ENCODE data around the gene DIO1.

DIO1 gene

DNA sequence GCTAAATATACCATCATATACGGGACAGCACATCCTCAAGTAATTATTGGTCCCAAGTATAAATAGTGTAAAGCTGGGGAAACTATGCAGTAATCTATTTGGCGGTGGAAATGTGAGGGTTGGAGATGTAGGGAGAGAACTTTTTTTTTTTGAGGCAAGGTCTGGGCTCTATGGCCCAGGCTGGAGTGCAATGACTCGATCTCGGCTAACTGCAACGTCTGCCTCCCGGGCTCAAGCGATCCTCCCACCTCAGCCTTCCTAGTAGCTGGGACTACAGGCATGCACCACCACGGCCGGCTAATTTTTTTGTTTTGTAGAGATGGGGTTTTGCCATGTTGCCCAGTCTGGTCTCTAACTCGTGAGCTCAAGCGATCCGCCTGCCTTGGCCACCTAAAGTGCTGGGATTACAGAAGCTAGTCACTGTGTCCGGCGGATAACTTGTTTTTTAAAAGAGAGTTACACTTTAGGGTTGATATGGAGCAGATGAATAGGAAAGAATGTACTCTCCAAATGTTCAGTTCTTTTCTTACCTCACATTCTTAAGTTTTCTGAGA lies 49.6 kb downstream of the DIO1 start:
- no peak for DNase-seq

DNA sequence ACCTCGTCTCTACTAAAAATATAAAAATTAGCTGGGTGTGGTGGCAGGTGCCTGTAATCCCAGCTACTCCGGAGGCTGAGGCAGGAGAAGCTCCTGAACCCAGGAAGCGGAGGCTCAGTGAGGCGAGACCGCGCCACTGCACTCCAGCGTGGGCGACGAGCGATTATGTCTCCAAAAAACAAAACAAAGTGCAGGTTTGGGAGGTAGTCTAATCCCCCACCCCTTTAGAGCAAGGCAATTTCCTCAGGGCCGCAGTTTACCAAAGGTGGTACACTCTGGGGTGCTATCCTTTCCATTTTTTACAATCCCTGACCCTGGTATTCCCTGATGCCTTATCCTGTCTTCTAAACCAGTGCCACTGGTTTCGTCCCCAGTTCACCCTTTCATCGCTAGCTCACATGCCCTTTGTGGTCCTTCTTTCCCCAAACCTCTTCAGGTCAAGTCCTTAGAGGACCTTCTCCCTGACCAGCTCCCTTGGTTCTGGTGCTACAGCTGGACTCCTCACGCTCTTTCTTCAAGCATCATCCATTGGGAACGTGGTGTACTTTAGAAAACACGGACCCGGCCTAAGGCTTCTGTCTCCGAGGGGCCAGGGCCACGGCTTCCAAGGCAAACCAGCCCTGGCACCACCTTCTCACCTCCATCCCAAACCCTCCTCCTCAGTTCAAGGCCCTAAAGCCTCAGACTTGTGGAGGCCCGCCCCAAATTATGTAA lies 50.6 kb downstream of the DIO1 start:
- DNase-seq = no peak

DNA sequence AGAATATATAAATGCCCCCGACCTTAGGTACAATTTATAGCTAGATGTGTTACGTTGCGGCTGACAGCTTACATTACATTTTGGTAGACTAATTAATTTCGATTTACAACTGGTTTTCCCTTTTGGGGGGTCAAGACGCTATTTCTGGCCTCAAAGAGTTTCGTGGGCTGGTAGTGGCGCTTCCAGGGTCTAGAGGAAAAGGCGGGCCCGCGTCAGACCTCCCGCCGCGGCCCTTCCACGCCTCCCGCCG lies 51.1 kb downstream of the DIO1 start:
- DNase-seq = no peak

DNA sequence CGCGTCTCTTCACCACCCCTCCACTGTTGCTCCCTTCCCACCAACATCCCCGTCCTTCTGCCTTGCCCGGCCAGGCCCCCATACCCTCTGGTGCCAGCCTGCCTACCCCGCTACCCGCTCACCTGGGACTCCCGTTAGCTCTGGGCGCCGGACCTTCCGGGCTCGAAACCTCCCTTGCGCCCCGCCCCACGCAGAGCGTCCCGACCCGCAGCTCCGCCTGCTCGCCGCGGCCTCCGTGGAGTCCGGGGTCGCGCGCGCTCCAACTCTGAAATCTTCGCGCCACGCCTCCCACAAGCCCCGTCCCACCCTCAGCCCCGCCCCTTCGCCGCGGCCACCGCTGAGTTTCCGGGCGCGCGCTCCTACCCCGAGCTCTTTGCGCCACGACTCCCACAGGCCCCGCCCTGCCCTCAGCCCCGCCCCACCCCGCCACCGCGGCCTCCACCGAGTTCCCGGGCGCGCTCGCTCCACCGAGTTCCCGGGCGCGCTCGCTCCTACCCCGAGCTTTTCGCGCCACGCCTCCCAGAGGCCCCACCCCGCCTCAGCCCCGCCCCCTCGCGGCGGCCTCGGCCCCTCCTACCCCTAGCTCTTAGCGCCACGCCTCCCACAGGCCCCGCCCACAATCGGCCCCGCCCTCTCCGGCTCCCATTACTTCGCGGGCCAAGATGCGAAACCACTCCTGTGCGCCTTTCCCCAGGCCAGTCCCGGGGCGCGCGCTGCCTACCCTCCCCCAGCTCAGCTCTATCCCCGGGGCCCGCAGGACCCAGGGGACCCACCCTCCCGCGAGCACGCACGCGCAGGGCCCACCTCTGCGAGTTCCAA lies 51.7 kb downstream of the DIO1 start, which contains the start of gene IFT25:
Gene IFT25 (minus strand): TSS at position 267 of the 819 bp plus-strand sequence. CDS start 5,617 bp downstream, outside the sequence.
- peak; percentile 85 to 92 for DNase-seq

DNA sequence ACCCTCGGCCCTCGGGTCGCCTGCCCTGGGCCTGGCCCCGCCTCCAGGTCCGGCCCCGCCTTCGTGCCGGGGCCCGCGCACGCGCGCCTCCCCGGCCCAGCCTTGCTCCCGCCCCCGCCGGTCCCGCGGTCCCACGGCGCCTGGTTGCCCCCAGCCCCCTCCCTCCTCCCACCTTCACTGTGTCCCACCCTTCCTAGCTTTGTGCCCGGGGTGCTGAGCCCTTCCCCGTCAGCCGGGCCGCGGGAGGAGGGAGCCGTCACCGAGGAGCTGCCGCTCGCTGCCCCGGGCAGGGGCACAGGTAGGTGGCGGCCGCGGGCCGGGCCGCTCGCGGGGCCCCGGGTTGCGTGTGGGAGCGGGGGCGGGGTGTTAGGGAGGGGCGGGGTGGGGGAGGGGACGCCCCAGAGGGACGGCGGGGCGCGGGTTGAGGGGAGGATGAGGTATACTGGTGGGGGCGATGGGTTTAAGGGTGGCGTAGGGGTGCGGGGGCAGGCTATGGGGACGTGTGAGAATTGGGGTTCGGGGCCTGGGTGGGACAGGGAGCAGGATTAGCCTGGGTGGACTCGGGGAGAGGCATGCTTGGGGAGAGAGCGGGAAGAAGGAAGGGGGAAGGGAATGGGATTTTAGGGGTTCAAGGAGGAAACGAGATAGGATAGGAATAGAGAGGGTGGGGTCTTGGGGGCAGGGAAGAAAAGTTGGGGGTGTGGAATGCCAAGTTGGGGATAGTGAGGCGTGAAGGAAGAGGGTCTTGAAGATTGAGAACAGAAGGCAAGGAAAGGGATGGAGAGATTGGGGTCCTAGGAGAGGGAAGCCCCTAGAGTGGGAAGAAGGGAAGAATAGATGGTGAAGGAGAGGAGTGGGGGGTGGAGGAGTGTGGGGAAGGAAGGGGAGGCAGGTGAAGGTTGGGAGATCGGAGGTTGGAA lies 52.5 kb downstream of the DIO1 start, which contains the start of gene LRRC42:
Gene LRRC42 (plus strand): TSS at position 99 of the 920 bp plus-strand sequence. CDS start 5,650 bp downstream, outside the sequence.
- DNase-seq = no peak

DNA sequence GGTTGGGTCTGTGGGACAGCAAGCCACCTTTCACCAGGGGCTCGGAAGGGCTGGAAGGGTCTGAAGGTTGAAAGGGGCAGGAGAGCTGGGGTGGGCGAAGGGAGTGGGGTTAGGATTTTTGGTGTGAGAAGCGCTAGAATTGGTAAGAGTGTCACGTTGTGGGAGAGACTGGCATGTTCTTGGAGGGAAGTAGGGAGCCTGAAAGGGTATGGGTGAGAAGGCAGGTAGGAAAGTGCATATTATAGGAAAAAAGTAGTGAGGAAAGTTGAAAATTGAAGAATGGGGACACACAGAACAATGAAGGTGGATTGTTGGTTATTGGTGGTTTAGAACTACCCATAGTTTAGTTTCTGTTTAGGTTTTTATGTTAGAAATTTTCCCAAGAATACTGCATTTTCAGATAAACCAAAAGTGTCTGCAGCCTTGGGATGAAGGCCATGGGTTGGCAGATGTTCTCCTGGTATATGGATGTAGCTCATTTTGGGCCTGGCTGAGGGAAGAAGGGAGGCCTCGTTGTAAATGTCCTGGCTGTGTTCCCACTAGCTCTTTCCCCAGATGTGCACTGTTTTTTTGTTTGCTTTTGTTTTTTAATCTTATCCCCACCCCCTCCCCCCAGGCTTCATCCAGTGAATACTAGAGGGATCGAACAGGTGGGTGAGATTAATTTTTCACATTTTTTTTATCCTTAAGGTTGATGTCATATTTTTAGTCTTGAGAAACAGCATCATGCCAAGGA lies 53.4 kb downstream of the DIO1 start:
- DNase-seq = no peak

DNA sequence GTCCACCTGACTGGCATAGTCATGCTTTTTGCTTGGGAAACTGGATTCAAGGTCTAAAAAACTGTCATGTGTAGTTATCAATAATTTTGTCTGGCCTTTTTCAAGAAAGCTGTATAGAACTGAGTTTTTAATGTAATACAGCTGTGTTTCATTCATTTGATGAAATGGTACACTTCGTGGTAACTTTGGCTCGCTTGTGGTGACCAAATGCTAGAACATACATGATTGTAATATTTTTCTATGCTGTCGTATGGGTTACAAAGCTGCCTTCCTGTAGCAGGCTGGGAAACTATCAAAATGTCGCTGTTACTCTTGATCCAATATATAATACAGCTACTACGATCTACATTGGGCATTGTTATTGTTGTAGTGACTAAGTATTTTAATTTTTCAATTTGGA lies 54.3 kb downstream of the DIO1 start:
- DNase-seq = no peak

DNA sequence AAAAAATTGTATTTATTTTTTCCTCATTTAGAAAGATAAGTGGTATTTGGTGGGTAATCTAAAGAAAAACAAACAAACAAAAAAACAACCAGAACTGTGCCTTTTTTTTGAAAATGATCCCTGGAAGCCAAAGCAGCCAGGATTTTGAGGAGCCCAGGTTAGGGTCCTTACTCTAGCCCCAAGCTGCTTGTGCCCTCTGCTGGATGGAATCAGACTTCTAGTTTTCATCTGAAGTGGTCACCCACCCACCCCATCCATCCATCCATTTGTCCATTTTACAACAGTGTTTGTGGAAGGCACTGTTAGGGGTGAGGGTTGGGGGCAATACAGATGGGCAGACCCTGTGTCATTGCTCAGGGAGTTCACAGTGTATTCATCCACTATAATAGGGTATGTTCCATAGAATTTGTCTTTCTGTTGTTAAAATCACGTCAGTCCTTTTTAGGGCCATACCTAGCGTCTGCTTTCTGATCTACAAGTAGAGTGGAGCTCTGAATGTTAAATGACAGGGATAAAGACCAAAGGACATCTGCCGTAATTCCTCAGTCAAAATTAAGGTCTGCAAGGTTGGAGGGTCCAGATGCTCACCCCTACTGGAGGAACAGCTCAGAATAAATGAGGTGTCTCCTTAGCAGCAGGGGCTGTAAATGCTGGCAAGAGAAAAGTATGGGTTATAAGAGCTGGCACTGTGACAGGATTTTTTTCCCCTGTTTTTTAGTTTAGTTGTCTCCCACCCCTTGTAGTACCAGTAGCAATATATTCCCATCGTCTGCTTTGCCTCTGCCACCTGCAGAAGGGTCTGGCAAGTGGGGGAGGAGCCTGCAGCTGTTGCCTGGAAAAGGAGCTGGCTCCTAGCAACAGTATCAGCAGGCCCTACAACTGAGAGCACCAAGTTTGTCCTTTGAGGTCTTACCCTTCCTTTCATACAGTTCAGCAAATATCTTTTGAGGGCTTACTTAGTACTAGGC lies 55.3 kb downstream of the DIO1 start:
- peak in 1 of 2 experiments; percentile 18 for DNase-seq

DNA sequence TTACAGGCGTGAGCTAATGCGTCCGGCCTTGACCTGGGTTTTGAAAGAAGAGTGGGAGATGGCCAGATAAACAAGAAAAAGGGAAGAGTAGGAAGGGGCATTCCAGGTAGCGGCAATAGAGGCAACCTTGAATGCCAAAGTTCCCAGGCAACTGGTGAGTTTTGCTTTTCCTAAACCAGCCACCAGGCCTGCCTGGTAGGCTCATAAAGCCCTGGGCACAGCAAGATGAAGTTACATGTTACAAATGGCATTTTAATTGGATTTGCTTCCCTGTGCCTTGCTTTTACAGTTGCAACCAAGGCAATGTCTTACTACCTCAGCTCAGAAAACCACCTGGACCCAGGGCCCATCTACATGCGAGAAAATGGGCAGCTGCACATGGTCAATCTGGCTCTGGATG lies 57.7 kb downstream of the DIO1 start:
- DNase-seq = no peak

DNA sequence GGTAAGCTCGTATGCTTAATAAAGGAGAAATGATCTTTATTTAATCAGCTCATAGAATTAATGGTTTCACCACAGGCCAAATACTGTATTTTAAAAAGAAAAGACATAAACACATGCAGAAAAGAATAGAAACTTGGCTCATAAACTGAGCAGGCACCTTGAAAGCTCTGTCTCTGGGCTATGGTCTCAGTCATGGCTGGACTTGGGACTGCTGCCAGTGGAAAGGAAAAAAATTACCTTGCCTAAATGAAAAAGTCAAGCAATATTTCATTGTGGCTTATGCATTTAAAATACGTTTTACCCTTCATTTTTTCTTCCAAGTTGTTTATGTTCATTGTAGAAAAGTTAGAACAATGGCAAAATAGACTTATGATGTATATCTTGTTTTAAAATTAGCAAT lies 60.1 kb downstream of the DIO1 start:
- no peak for DNase-seq

DNA sequence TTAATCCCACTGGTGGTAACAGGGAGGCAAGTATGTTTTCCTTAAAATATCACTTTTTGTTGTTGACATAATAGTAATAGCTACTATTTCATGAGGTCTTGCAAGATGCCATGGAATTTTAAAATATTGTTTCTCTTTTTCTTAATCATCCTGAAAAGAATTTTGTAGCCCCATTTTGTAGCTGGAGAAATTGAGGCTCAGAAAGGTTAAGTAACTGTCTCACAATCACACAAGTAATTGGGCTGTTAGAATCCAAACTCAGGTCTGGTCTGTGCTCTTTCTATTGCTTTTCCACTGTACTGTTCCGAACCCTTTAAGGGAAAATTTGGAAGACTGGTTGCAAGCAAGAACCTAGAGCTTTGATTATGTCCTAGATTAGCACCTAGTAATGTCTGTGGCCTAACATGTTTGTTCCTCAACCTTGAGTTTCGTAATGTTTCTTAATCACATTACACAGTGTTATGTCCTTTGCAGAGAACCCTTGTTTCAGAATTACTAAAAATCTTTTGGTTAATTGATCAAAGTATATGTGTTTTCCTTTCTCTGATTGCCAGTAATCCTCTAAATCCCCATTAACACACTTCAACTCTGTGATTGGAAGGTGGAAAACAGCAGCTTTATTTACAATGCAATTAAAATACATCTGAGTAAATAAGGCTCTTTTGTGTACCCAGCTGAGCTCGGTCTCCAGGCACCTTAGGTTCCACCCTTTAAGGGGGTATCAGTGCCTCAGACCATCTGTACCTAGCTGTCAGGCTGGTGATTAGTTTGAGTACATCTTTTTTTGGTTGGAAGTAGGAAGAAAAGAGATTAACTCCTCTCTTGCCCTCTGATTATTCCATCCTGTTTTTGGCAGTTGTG lies 62.6 kb downstream of the DIO1 start:
- peak; percentile 40 to 55 for DNase-seq

DNA sequence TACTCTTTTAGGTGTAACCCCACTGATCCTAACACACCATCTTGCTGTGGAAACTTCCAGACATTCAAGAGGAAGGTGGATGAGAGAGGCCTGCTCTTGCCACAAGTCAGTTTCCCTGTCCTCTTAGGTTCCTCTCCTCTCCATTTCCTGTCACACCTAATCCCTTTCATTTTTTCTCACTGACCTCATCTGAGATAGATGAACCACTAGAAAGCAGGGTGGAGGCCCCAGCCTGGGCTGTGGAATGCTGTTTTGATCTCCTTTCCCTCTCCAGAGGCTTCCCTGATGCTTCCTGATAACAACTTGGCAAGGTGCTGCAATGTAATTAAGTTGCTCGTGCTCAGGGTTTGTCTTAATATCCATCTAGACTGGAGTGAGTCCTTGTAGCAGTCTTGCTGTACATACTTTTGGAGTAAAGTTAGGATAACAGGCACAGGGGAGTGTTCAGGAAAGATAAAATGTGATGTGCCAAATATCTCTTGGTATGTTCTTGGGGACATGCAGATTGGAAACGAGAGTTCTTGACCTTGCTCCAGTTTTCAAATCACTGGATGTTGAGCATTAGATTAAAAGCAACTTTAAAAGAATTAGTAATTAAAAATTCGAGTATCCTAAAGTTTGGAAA lies 63.3 kb downstream of the DIO1 start:
- no peak for DNase-seq

DNA sequence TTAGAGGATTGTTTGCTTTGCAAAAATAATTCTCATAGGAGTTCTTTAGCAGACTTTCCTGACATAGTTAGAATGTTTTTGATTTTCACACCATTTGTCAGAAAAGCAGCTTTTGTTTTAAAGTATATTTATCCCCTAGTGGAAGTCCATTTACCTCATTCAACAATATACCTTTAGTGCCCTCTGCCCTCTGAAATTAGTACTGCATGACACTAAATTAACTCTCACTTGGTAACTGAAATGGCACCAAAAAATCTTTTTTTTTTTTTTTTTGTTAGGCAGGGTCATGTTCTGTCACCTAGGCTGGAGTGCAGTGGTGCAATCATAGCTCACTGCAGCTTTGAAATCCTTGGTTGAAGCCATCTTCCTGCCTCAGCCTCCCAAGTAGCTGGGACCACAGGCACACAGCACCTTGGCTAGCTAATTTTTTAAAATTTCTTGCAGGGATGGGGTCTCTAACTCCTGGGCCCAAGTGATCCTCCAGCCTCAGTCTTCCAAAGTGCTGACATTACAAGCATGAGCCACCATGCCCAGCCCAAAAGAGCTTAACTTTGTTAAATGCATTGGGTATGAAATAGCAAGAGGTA lies 65.8 kb downstream of the DIO1 start:
- no peak for DNase-seq

Measured in NCI-H1930 (cell line).